Mesothelial cell of epicardium (in vitro differentiated cells): ENCODE data around the gene SMG6. TPM values are rescaled to one million over a fixed set of nuclear protein-coding genes. Genes with fewer than 3 reads are reported as not detected.

Experiments used
- DNase-seq, 2 experiments: peaks; one replicate each; pipeline ENCODE4 v3.0.0; 2021; ENCODE audit warnings: low spot score in 2 of 2; ENCODE audit not compliant: unreplicated experiment in 2 of 2
- H3K27ac Mint-ChIP-seq: 2 replicates; pipeline ENCODE4 v1.8.0; 2021; ENCODE audit warnings: mixed read lengths
- H3K27me3 Mint-ChIP-seq: 2 replicates; pipeline ENCODE4 v1.8.0; 2021; ENCODE audit warnings: low read depth, mixed read lengths
- H3K36me3 Mint-ChIP-seq: 2 replicates; pipeline ENCODE4 v1.8.0; 2021; ENCODE audit warnings: mixed read lengths
- H3K4me1 Mint-ChIP-seq: 2 replicates; pipeline ENCODE4 v1.8.0; 2021; ENCODE audit warnings: mixed read lengths
- H3K4me3 Mint-ChIP-seq: 2 replicates; pipeline ENCODE4 v1.8.0; 2021; ENCODE audit warnings: mild to moderate bottlenecking, moderate library complexity, mixed read lengths
- H3K9me3 Mint-ChIP-seq: 2 replicates; pipeline ENCODE4 v1.8.0; 2021; ENCODE audit warnings: mixed read lengths
- total RNA-seq: library from RNA; stranded (reverse); gene quantifications from 3 replicates; pipeline ENCODE4 v1.2.1, GENCODE V29; 2021
- TF ChIP-seq, protein P1 (sequence below): fragments of 200-600 bp; sonication (generic); IDR thresholded peaks from one replicate; pipeline ENCODE4 v1.5.0; 2021; ENCODE audit warnings: antibody characterized with exemption; ENCODE audit not compliant: unreplicated experiment

SMG6 gene
- total RNA-seq, 1 donor from 2014 or later: 58.3 TPM

DNA sequence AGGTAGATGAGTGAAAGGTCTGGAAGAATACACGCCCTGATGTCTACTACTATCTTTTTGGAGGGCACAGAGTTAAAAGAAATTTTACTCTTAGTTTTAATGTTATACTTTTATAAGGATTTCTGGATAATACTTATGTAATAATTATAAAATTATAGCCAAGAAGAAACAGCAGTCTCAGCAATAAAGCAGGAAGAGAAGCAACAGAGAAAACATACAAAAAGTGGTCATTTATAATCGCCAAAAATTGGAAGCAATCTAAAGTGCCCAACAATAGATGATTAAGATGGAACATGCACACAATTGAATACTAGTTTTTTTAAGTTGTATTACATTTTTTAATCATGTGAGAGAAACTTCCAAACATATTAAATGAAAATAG is 64.4 kb downstream of the SMG6 start:
- DNase-seq: no peak
- TF ChIP-seq, protein P1, sequence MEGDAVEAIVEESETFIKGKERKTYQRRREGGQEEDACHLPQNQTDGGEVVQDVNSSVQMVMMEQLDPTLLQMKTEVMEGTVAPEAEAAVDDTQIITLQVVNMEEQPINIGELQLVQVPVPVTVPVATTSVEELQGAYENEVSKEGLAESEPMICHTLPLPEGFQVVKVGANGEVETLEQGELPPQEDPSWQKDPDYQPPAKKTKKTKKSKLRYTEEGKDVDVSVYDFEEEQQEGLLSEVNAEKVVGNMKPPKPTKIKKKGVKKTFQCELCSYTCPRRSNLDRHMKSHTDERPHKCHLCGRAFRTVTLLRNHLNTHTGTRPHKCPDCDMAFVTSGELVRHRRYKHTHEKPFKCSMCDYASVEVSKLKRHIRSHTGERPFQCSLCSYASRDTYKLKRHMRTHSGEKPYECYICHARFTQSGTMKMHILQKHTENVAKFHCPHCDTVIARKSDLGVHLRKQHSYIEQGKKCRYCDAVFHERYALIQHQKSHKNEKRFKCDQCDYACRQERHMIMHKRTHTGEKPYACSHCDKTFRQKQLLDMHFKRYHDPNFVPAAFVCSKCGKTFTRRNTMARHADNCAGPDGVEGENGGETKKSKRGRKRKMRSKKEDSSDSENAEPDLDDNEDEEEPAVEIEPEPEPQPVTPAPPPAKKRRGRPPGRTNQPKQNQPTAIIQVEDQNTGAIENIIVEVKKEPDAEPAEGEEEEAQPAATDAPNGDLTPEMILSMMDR: no peak
- Mint-ChIP-seq H3K4me1 (peaks cover 34% of the 10 kb centered on the region), H3K27ac (peak overlapping the region; percentile 77), H3K27me3 (no peaks in the 10 kb centered on the region), H3K4me3 (no peak overlapping the region), H3K36me3 (peaks cover 24% of the 10 kb centered on the region), H3K9me3 (no peaks in the 10 kb centered on the region)

DNA sequence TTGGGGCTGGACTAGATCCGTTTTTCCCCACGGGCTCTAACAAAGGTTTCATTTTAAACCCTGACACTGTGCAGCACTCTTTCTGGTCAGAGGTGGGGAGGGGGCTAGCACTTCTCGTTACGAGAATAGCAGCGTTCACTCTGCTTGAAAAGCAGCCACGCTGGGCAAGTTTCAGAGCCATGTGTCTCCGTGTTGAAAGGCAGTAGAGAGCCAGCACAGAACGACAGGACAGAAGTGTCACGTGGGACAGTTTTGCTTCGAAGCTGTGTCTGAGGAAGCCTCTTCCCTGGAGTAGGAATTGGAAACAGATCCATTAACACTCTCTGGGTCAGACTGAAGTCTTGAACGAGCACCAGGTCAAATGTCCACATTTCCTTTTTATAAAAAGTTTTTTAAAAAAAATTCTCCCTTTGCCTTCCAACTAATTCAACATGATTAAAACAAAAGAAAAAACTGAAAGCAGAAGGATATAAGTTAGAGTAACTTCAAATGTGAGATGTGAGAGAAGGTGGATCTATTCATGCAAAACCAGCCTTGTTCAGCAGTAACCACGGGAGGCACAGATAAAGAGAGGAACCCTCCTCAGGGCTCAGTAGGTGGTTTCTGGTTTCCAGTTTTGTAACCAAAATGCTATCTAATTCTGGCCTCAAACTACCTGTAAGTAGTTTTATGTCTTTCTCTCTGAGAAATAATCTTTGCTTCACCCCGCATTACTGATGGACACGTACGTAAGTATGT is 65.0 kb downstream of the SMG6 start:
- Mint-ChIP-seq H3K4me3 (no peak overlapping the region), H3K27ac (peak overlapping the region; percentile 77), H3K36me3 (peaks cover 24% of the 10 kb centered on the region), H3K9me3 (no peaks in the 10 kb centered on the region), H3K4me1 (peaks cover 34% of the 10 kb centered on the region), H3K27me3 (no peaks in the 10 kb centered on the region)
- TF ChIP-seq, protein P1: no peak
- DNase-seq: no peak

- TF ChIP-seq, protein P1: no peak
- DNase-seq: no peak
- H3K4me3 Mint-ChIP-seq: no peak overlapping the region
- peaks cover 22% of the 10 kb centered on the region for H3K36me3 Mint-ChIP-seq
- peak overlapping the region; percentile 77 for H3K27ac Mint-ChIP-seq
- H3K27me3 Mint-ChIP-seq: no peaks in the 10 kb centered on the region
- peaks cover 40% of the 10 kb centered on the region for H3K4me1 Mint-ChIP-seq
- no peaks in the 10 kb centered on the region for H3K9me3 Mint-ChIP-seq
Measured at GRCh38 chr17:2237950-2238349, 65.6 kb downstream of the SMG6 start.

DNA sequence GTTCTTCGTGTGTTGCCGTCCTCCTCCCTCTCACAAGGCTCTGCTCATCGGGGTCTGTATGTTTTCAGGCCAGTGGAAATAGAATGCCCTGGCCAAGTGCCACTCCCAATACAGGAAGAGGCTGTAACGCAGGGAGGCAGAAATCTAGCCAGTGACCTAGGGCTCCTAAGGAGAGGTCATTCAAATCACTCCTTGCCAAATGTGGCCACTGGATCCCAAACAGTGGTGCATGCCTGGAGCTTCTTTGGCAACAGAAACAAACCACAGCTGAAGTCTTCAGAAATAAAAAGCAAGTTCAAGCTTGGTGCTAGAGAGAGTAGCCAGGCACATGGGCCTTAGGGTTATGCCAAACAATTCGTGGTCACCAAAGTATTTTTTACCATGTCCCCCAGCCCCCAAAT is 66.1 kb downstream of the SMG6 start:
- Mint-ChIP-seq H3K9me3 (no peaks in the 10 kb centered on the region), H3K36me3 (peaks cover 19% of the 10 kb centered on the region), H3K4me3 (no peak overlapping the region), H3K4me1 (peaks cover 45% of the 10 kb centered on the region), H3K27me3 (no peaks in the 10 kb centered on the region), H3K27ac (peak overlapping the region; percentile 75)
- no peak for DNase-seq
- TF ChIP-seq, protein P1: no peak

- Mint-ChIP-seq H3K9me3 (no peaks in the 10 kb centered on the region), H3K4me1 (peaks cover 60% of the 10 kb centered on the region), H3K27me3 (no peaks in the 10 kb centered on the region)
Measured at GRCh38 chr17:2235792-2236366, 67.7 kb downstream of the SMG6 start.

More at GRCh38 chr17:2235792-2236366, 67.7 kb downstream of the SMG6 start:
- Mint-ChIP-seq H3K36me3 (peaks cover 13% of the 10 kb centered on the region), H3K27ac (peak overlapping the region; percentile 53), H3K4me3 (no peak overlapping the region)
- TF ChIP-seq, protein P1: no peak
- no peak for DNase-seq
